ENCODE results near the gene C1orf232. TPM values are rescaled to one million over a fixed set of nuclear protein-coding genes. Genes with fewer than 3 reads are reported as not detected.
A peak's percentile ranks its signal among the peaks of the same experiment; 100 is the strongest.

The C1orf232 gene
- total and polyA plus RNA-seq, 2 of the 13 experiments (the other 11 are each of a cell fraction or from before 2014, with no cell fraction given), result not detected

DNA sequence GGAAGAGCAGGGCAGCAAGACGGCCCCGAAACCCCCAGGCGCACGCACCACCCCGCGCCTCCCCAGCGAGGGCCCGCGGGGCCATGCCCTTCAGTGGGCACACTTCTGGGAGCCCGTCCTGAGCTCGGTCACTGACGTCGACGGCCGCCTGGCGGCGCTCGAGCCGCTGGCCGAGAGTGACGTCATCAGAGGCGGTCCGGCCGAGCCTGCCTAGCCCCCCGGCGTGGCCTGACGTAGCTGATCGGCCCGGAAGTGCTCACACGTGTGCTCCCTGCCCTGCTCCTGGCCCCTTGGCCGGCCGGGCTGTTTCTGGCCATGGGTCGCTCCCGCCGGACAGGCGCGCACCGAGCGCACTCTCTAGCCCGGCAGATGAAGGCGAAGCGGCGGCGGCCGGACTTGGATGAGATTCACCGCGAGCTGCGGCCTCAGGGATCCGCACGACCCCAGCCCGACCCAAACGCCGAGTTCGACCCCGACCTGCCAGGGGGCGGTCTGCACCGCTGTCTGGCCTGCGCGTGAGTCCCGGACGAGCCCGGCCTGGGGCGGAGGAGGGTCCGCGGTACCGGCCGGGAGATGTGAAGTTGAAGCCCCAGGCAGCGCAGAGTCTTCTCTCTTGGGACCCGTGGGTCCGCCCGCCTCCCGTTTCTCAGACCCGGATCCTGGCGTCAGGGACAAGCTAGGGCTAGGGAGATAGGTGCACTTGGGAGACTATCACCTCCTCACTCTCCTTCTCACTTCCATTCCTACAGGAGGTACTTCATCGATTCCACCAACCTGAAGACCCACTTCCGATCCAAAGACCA lies 1.1 kb upstream of the C1orf232 start, which contains the start of gene ZNF593 (continued):
- TF ChIP-seq, protein P1, sequence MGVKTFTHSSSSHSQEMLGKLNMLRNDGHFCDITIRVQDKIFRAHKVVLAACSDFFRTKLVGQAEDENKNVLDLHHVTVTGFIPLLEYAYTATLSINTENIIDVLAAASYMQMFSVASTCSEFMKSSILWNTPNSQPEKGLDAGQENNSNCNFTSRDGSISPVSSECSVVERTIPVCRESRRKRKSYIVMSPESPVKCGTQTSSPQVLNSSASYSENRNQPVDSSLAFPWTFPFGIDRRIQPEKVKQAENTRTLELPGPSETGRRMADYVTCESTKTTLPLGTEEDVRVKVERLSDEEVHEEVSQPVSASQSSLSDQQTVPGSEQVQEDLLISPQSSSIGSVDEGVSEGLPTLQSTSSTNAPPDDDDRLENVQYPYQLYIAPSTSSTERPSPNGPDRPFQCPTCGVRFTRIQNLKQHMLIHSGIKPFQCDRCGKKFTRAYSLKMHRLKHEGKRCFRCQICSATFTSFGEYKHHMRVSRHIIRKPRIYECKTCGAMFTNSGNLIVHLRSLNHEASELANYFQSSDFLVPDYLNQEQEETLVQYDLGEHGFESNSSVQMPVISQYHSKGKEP (CRISPR knock-in tag; IDR thresholded peaks at IDR 0.05), result no peak; the same call in 1 of the 2 replicates
- TF ChIP-seq TAF15 (IDR thresholded peaks at IDR 0.05; ENCODE audit: low read depth, low read length, poor library complexity, severe bottlenecking) (no peak), MBNL3 (CRISPR knock-in tag; conservative IDR thresholded peaks at IDR 0.05) (no peak), REPIN1 (CRISPR knock-in tag; IDR thresholded peaks at IDR 0.05; ENCODE audit: borderline replicate concordance, low read depth) (peak; percentile 94), RFXAP (CRISPR knock-in tag; IDR thresholded peaks at IDR 0.05; ENCODE audit: borderline replicate concordance) (peak; percentile 76; the same call in 1 of the 2 replicates), TP53 (CRISPR knock-in tag; conservative IDR thresholded peaks at IDR 0.05) (peak; percentile 71; the same call in 1 of the 2 replicates), ADNP (CRISPR knock-in tag; IDR thresholded peaks at IDR 0.05) (no peak), ZNF660 (CRISPR knock-in tag; IDR thresholded peaks at IDR 0.05; ENCODE audit: borderline replicate concordance, low read depth) (no peak), ZNF484 (CRISPR knock-in tag; IDR thresholded peaks at IDR 0.05; ENCODE audit: borderline replicate concordance, low read depth) (peak; percentile 70; the same call in 1 of the 2 replicates), KMT2B (CRISPR knock-in tag; IDR thresholded peaks at IDR 0.05) (peak; percentile 85), MYNN (CRISPR knock-in tag; IDR thresholded peaks at IDR 0.05; ENCODE audit: low read depth) (no peak), FOSL2 (CRISPR knock-in tag; IDR thresholded peaks at IDR 0.05) (peak; percentile 85), SP1 (IDR thresholded peaks at IDR 0.05) (no peak), SP1 (CRISPR knock-in tag; IDR thresholded peaks at IDR 0.05) (peak; percentile 82), SAFB2 (CRISPR knock-in tag; IDR thresholded peaks at IDR 0.05; ENCODE audit: borderline replicate concordance, low read depth) (peak; percentile 79; the same call in 1 of the 2 replicates), ZNF382 (CRISPR knock-in tag; IDR thresholded peaks at IDR 0.05; ENCODE audit: borderline replicate concordance) (no peak), ZFP1 (CRISPR knock-in tag; IDR thresholded peaks at IDR 0.05) (no peak), ZSCAN30 (CRISPR knock-in tag; IDR thresholded peaks at IDR 0.05) (no peak), MLLT10 (CRISPR knock-in tag; IDR thresholded peaks at IDR 0.05) (no peak), NFYC (CRISPR knock-in tag; IDR thresholded peaks at IDR 0.05) (peak; percentile 57), ZNF780A (CRISPR knock-in tag; IDR thresholded peaks at IDR 0.05) (0 out of 2 replicates have a peak, but pooled peaks have one; percentile 71), ZNF747 (CRISPR knock-in tag; IDR thresholded peaks at IDR 0.05; ENCODE audit: borderline replicate concordance) (peak; percentile 82; the same call in 1 of the 2 replicates)
- TF ChIP-seq, protein P2, sequence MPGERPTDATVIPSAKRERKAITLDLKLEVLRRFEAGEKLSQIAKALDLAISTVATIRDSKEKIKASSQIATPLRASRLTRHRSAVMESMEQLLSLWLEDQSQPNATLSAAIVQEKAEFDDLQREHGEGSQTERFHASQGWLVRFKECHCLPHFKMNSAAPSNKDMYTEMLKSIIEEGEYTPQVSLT (CRISPR knock-in tag; IDR thresholded peaks at IDR 0.05; ENCODE audit: borderline replicate concordance, low read depth), result peak; percentile 85; the same call in 1 of the 2 replicates
- TF ChIP-seq, protein P3, sequence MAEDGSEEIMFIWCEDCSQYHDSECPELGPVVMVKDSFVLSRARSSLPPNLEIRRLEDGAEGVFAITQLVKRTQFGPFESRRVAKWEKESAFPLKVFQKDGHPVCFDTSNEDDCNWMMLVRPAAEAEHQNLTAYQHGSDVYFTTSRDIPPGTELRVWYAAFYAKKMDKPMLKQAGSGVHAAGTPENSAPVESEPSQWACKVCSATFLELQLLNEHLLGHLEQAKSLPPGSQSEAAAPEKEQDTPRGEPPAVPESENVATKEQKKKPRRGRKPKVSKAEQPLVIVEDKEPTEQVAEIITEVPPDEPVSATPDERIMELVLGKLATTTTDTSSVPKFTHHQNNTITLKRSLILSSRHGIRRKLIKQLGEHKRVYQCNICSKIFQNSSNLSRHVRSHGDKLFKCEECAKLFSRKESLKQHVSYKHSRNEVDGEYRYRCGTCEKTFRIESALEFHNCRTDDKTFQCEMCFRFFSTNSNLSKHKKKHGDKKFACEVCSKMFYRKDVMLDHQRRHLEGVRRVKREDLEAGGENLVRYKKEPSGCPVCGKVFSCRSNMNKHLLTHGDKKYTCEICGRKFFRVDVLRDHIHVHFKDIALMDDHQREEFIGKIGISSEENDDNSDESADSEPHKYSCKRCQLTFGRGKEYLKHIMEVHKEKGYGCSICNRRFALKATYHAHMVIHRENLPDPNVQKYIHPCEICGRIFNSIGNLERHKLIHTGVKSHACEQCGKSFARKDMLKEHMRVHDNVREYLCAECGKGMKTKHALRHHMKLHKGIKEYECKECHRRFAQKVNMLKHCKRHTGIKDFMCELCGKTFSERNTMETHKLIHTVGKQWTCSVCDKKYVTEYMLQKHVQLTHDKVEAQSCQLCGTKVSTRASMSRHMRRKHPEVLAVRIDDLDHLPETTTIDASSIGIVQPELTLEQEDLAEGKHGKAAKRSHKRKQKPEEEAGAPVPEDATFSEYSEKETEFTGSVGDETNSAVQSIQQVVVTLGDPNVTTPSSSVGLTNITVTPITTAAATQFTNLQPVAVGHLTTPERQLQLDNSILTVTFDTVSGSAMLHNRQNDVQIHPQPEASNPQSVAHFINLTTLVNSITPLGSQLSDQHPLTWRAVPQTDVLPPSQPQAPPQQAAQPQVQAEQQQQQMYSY (CRISPR knock-in tag; IDR thresholded peaks at IDR 0.05), result 0 out of 2 replicates have a peak, but pooled peaks have one; percentile 31

Data from HepG2 (cell line).